Transverse colon (tissue), 4 donors: ENCODE data around the gene PRIMPOL. TPM values are rescaled to one million over a fixed set of nuclear protein-coding genes. Genes with fewer than 3 reads are reported as not detected.
"Not testable (repeated sequence)": the region's sequence is repeated elsewhere in the genome, so short reads cannot be mapped to it uniquely, and the experiment has no call there.

ENCODE experiments used
- DNase-seq: peaks from one replicate; pipeline ENCODE4 v3.0.0-alpha.2; 2019
- H3K27ac ChIP-seq, 4 donors: fragments of 200-600 bp; sonication (generic); 2 replicates each; pipeline ENCODE4 v1.5.1; 2016 to 2018; ENCODE audit warnings: inconsistent platforms in 4 of 4
- H3K27me3 ChIP-seq: fragments of 200-600 bp; sonication (generic); 2 replicates; pipeline ENCODE4 v1.5.1; 2017; ENCODE audit warnings: inconsistent platforms
- H3K36me3 ChIP-seq, 4 donors: fragments of 200-600 bp; sonication (generic); 2 replicates each; pipeline ENCODE4 v1.5.1; 2017 to 2019; ENCODE audit warnings: inconsistent platforms in 4 of 4
- H3K4me1 ChIP-seq, 4 donors: fragments of 200-600 bp; sonication (generic); 2 replicates each; pipeline ENCODE4 v1.5.1; 2017 to 2020; ENCODE audit warnings: inconsistent platforms in 4 of 4
- H3K4me3 ChIP-seq, 4 donors: fragments of 200-600 bp; sonication (generic); 1 replicate in 1 of 4; 2 replicates in 3 of 4; pipeline versions ENCODE4 v1.5.1 to v1.6.1; 2017 to 2019; ENCODE audit warnings: inconsistent platforms in 4 of 4
- H3K9me3 ChIP-seq, 2 donors: fragments of 200-600 bp; sonication (generic); 2 replicates each; pipeline ENCODE4 v1.5.1; 2017 to 2019; ENCODE audit warnings: inconsistent platforms in 2 of 2
- CTCF ChIP-seq, 5 experiments: fragments of 200-600 bp in 3 of 5; fragments of 450-650 bp in 2 of 5; sonication (generic) in 3 of 5; IDR thresholded peaks; 1 replicate in 2 of 5; 2 replicates in 3 of 5; pipeline ENCODE4 v1.5.1; 2016 to 2017; ENCODE audit warnings: antibody characterized with exemption in 5 of 5, inconsistent platforms in 3 of 5, mild to moderate bottlenecking in 2 of 5, moderate library complexity in 1 of 5
- EP300 ChIP-seq: sonication (generic); formaldehyde crosslinking; IDR thresholded peaks from one replicate; pipeline ENCODE4 v1.6.1; 2017; ENCODE audit warnings: antibody characterized with exemption, low read depth
- POLR2A ChIP-seq: fragments of 450-650 bp; IDR thresholded peaks from one replicate; pipeline ENCODE4 v1.6.1; 2016; ENCODE audit warnings: antibody characterized with exemption, mild to moderate bottlenecking, moderate library complexity
- POLR2AphosphoS5 ChIP-seq, 3 donors: sonication (generic); formaldehyde crosslinking; IDR thresholded peaks; one replicate each; pipeline ENCODE4 v1.6.1; 2016; ENCODE audit warnings: antibody characterized with exemption in 3 of 3
- WGBS, 2 donors: methylation state at CpG; one replicate each; pipeline ENCODE4 v1.1.5; 2018; ENCODE audit warnings: low coverage in 1 of 2; 5-methylcytosine and 5-hydroxymethylcytosine counted together
- in situ Hi-C, 4 donors: fragments of 200-750 bp; cut with MboI; loops; one replicate each; pipeline versions ENCODE4 v1.15.0 to v1.15.1; 2017; ENCODE audit warnings: low sequenced_read_pairs in 3 of 4, low pct_ligation_motif_present in 1 of 4, low pct_unique_long_range_greater_than_20kb in 1 of 4
- intact Hi-C: fragments of 100-400 bp; cut with DNase I; formaldehyde crosslinking; loops from one replicate; pipeline ENCODE4 v1.15.1; 2023; ENCODE audit warnings: low total_unique reads
- total RNA-seq, 4 donors: library from RNA; depleted of rRNA; stranded (reverse); fragments of >200 nt; gene quantifications; one replicate each; pipeline ENCODE4 v1.1.0, GENCODE V29; 2016

The PRIMPOL gene, protein sequence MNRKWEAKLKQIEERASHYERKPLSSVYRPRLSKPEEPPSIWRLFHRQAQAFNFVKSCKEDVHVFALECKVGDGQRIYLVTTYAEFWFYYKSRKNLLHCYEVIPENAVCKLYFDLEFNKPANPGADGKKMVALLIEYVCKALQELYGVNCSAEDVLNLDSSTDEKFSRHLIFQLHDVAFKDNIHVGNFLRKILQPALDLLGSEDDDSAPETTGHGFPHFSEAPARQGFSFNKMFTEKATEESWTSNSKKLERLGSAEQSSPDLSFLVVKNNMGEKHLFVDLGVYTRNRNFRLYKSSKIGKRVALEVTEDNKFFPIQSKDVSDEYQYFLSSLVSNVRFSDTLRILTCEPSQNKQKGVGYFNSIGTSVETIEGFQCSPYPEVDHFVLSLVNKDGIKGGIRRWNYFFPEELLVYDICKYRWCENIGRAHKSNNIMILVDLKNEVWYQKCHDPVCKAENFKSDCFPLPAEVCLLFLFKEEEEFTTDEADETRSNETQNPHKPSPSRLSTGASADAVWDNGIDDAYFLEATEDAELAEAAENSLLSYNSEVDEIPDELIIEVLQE
- total RNA-seq = 10 to 100 TPM in 3 of 4 donors, not detected in 1; 19.7 to 28.1 (median 24.6) TPM

GRCh38 chr4:184649026-184649970 lies at the start of gene PRIMPOL, which contains the start of gene CASP3:
Gene PRIMPOL, plus strand, starts transcription at chr4:184649738. Its CDS starts 7,403 bp downstream, at chr4:184657141.
Gene CASP3, minus strand, starts transcription at chr4:184649447. Its CDS starts 10,994 bp downstream, at chr4:184638453.
- no peaks in the 10 kb centered on the region for H3K27me3 ChIP-seq
- no peaks in the 10 kb centered on the region for H3K9me3 ChIP-seq
- TF ChIP-seq POLR2AphosphoS5 (IDR thresholded peaks at IDR 0.05) (peak; percentile 97 to 99 (median 98)), CTCF (IDR thresholded peaks at IDR 0.05) (peak in 2 of 5 experiments; percentile 24 to 40), EP300 (no peak), POLR2A (peak; percentile 96)
- no peaks in the 10 kb centered on the region for H3K36me3 ChIP-seq
- H3K4me1 ChIP-seq = peaks cover 22 to 46% (median 38%) of the 10 kb centered on the region in 4 donors
- peak; percentile 98 for DNase-seq
- peak within 1 kb of the TSS; percentile 92 to 99 (median 94) for H3K4me3 ChIP-seq
- WGBS, 2 donors = 1% methylated on average over 32 of the region's 90 CpGs; no CpG with 5 or more reads in 1 of the 2 donors
- intact Hi-C loops = loop anchor here (5.0 kb wide), 1 partner anchor 177 kb away; the partner anchor contains the start of gene IRF2
- in situ Hi-C loops = loop anchor here in 1 of 4 donors (25.0 kb wide), 1 partner anchor 387 kb away; no protein-coding TSS in a partner anchor
- peak within 1 kb of the TSS; percentile 99 to 100 (median 99) for H3K27ac ChIP-seq

DNA sequence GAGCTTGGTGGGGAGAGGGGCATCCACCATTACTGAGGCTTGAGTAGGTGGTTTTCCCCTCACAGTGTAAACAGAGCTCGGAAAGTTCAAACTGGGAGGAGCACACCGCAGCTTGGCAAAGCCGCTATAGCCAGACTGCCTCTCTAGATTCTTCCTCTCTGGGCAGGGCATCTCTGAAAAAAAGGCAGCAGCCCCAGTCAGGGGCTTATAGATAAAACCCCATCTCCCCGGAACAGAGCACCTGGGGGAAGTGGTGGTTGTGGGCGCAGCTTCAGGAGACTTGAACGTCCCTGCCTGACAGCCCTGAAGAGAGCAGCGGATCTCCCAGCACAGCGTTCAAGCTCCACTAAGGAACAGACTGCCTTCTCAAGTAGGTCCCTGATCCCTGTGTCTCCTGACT lies 48.6 kb upstream of the PRIMPOL start:
- H3K36me3 ChIP-seq, DNase-seq, H3K4me3 ChIP-seq, H3K9me3 ChIP-seq, H3K27ac ChIP-seq, H3K4me1 ChIP-seq, H3K27me3 ChIP-seq, in situ Hi-C loops, intact Hi-C loops: not testable (repeated sequence)
- 60 to 79% methylated on average over 1 to 8 of the region's 8 CpGs for WGBS, 2 donors

GRCh38 chr4:184602857-184603256 lies 46.7 kb upstream of the PRIMPOL start:
- H3K4me1 ChIP-seq, H3K4me3 ChIP-seq, in situ Hi-C loops, H3K36me3 ChIP-seq, H3K27me3 ChIP-seq, H3K9me3 ChIP-seq, H3K27ac ChIP-seq, intact Hi-C loops, DNase-seq: not testable (repeated sequence)
- WGBS, 2 donors = 0% methylated on average over 1 of the region's 1 CpG; no CpG with 5 or more reads in 1 of the 2 donors

DNA sequence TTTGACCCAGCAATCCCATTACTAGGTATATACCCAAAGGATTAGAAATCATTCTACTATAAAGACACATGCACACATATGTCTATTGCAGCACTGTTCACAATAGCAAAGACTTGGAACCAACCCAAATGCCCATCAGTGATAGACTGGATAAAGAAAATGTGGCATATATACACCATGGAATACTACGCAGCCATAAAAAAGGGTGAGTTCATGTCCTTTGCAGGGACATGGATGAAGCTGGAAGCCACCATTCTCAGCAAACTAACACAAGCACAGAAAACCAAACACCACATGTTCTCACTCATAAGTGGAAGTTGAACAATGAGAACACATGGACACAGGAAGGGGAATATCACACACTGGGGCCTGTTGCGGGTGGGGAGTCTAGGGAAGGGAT lies 42.1 kb upstream of the PRIMPOL start:
- H3K4me1 ChIP-seq, H3K27ac ChIP-seq, in situ Hi-C loops, intact Hi-C loops, H3K27me3 ChIP-seq, DNase-seq, H3K9me3 ChIP-seq, H3K36me3 ChIP-seq, H3K4me3 ChIP-seq: not testable (repeated sequence)
- WGBS, 2 donors = 95 to 100% methylated on average over 1 to 2 of the region's 2 CpGs

DNA sequence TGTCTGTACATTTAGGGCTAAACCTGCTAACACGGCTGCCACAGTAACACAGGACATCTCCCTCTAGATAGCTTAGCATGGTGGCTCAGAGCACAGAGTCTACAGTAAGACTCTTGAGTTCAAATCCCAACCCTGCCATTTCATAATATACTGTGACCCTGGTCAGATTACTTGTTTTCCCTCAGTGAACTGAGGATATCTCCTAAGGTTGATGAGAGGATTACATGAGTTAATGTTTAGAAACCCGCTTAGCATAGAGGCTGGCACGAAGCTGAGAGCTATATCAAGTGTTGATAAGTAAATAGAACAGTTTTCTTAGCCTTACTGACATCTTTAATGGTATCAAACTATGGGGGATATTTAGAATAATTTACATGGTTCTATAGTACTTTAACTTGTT lies 37.5 kb upstream of the PRIMPOL start:
- Histone ChIP-seq H3K27me3 (no peaks in the 10 kb centered on the region), H3K4me3 (no peak overlapping the region), H3K36me3 (no peaks in the 10 kb centered on the region), H3K4me1 (no peaks in the 10 kb centered on the region), H3K27ac (no peak overlapping the region), H3K9me3 (no peaks in the 10 kb centered on the region)
- intact Hi-C loops (no loop called here), in situ Hi-C loops (no loop called here)
- DNase-seq = no peak
- 71 to 84% methylated on average over 3 of the region's 3 CpGs for WGBS, 2 donors
- TF ChIP-seq POLR2A = no peak
- TF ChIP-seq POLR2AphosphoS5 (IDR thresholded peaks at IDR 0.05) = no peak
- no peak for TF ChIP-seq CTCF (IDR thresholded peaks at IDR 0.05)
- no peak for TF ChIP-seq EP300
